Mammary epithelial cell (primary cell): ENCODE results near the gene TULP1.

Source experiments
- CTCF ChIP-seq, 2 donors: IDR thresholded peaks in 1 of 2; conservative IDR thresholded peaks in 1 of 2; 2 replicates each; pipeline ENCODE4 v1.5.1; 2011 to 2012; ENCODE audit warnings: inconsistent platforms in 2 of 2, low read length in 2 of 2, mild to moderate bottlenecking in 2 of 2, control low read depth in 1 of 2, low read depth in 1 of 2; ENCODE audit not compliant: insufficient read depth in 1 of 2; ENCODE audit errors: extremely low read depth in 1 of 2
- EZH2 ChIP-seq: IDR thresholded peaks from 2 replicates; pipeline ENCODE4 v1.6.1; 2012; ENCODE audit warnings: low read length, inconsistent platforms, borderline replicate concordance

- TF ChIP-seq CTCF (conservative IDR thresholded peaks at IDR 0.05 in 1 of 2, IDR thresholded peaks at IDR 0.05 in 1 of 2; ENCODE audit: extremely low read depth in 1 of 2, insufficient read depth in 1 of 2, low read depth in 1 of 2, low read length in 2 of 2) (no peak), EZH2 (no peak)
Measured at GRCh38 chr6:35547676-35548075, 35.0 kb upstream of the TULP1 start.
